Kidney epithelial cell (primary cell): ENCODE results near the gene STIM1. TPM values are rescaled to one million over a fixed set of nuclear protein-coding genes. Genes with fewer than 3 reads are reported as not detected.
"Not testable (repeated sequence)": the region's sequence is repeated elsewhere in the genome, so short reads cannot be mapped to it uniquely, and the experiment has no call there.

Source experiments
- DNase-seq: peaks from one replicate; pipeline ENCODE4 v3.0.0-alpha.2; 2010; ENCODE audit warnings: low read depth
- H3K27me3 ChIP-seq: 2 replicates; pipeline ENCODE4 v1.6.0; 2011; ENCODE audit warnings: low read length; ENCODE audit not compliant: control insufficient read depth, insufficient read depth
- H3K36me3 ChIP-seq: 2 replicates; pipeline ENCODE4 v1.5.1; 2011; ENCODE audit warnings: low read length; ENCODE audit not compliant: control insufficient read depth, insufficient read depth
- H3K4me3 ChIP-seq: 2 replicates; pipeline ENCODE4 v1.5.1; 2011; ENCODE audit warnings: low read depth, mild to moderate bottlenecking, control low read depth, low read length
- total RNA-seq: library from RNA; depleted of rRNA; stranded (reverse); fragments of >200 nt; gene quantifications from 2 replicates; pipeline ENCODE4 v1.2.3, GENCODE V29; 2015
- TF ChIP-seq, protein P1 (sequence below): IDR thresholded peaks from 2 replicates; pipeline ENCODE4 v1.5.1; 2011; ENCODE audit warnings: mild to moderate bottlenecking, moderate library complexity, low read length, control low read depth, inconsistent platforms; ENCODE audit not compliant: insufficient read depth, poor library complexity, severe bottlenecking

The STIM1 gene
- total RNA-seq, 1 donor from 2014 or later = 25.4 TPM

DNA sequence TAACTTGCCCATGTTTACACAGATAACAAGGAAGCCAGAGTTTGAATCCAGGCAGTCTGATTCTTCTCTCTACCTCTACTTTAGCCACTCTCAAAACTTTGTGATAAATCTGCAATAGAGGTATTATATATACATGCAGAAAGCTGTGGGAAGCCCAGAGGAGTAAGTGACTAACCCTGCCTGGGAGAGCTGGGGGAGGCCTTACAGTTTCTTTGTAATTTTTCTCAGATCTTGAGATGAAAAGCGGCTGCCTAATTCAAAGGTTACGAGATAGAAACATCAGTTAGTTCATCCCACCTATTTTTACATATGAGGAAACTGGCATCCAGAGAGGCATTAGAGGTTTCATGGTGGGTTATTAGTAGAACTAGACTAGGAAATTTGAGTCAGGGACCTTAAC lies 4.9 kb downstream of the STIM1 start:
- H3K4me3 ChIP-seq = no peak overlapping the region
- no peaks in the 10 kb centered on the region for H3K27me3 ChIP-seq
- no peaks in the 10 kb centered on the region for H3K36me3 ChIP-seq
- no peak for DNase-seq
- TF ChIP-seq, protein P1, sequence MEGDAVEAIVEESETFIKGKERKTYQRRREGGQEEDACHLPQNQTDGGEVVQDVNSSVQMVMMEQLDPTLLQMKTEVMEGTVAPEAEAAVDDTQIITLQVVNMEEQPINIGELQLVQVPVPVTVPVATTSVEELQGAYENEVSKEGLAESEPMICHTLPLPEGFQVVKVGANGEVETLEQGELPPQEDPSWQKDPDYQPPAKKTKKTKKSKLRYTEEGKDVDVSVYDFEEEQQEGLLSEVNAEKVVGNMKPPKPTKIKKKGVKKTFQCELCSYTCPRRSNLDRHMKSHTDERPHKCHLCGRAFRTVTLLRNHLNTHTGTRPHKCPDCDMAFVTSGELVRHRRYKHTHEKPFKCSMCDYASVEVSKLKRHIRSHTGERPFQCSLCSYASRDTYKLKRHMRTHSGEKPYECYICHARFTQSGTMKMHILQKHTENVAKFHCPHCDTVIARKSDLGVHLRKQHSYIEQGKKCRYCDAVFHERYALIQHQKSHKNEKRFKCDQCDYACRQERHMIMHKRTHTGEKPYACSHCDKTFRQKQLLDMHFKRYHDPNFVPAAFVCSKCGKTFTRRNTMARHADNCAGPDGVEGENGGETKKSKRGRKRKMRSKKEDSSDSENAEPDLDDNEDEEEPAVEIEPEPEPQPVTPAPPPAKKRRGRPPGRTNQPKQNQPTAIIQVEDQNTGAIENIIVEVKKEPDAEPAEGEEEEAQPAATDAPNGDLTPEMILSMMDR = no peak

DNA sequence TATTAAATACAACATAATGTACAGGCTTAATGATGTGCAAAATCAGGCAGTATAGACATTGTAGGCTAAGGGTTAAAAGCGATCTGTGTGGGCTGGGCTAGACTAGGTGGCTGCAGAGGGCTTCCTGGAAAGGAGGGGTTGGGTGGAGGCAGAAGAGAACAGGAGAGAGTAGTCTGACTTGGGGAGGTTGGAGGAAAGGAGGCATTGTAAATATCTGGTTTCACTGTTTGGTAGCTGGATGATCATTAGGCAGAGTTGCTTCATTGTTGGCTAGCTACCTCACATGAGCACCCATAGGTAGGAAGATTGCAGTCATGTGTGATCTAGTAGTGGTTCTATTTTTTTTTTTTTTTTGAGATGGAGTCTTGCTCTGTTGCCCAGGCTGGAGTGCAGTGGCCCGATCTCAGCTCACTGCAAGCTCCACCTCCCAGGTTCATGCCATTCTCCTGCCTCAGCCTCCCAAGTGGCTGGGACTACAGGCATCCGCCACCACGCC lies 5.5 kb downstream of the STIM1 start:
- DNase-seq, H3K36me3 ChIP-seq, H3K4me3 ChIP-seq, H3K27me3 ChIP-seq: not testable (repeated sequence)

DNA sequence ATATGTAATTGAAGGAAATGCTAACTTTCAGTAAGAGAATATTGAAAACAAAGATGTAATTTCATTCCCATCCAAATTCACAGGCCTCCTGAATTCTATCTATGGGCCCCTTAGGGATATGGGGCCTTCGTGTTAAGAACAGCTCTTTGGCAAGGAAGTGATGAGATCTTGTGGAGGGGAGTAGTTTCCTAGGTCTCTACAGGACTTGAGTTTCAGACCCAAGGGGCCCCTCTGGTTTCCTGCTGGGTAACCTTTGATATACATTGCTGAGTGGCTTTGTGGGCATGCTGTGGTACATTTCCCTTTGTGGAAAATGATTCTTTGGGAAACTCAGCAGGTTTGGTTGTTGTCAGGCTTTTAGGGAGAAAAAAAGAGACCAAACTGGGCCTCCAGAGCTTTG lies 6.2 kb downstream of the STIM1 start:
- DNase-seq = no peak
- H3K27me3 ChIP-seq = no peaks in the 10 kb centered on the region
- TF ChIP-seq, protein P1 = no peak
- H3K4me3 ChIP-seq = no peak overlapping the region
- no peaks in the 10 kb centered on the region for H3K36me3 ChIP-seq

DNA sequence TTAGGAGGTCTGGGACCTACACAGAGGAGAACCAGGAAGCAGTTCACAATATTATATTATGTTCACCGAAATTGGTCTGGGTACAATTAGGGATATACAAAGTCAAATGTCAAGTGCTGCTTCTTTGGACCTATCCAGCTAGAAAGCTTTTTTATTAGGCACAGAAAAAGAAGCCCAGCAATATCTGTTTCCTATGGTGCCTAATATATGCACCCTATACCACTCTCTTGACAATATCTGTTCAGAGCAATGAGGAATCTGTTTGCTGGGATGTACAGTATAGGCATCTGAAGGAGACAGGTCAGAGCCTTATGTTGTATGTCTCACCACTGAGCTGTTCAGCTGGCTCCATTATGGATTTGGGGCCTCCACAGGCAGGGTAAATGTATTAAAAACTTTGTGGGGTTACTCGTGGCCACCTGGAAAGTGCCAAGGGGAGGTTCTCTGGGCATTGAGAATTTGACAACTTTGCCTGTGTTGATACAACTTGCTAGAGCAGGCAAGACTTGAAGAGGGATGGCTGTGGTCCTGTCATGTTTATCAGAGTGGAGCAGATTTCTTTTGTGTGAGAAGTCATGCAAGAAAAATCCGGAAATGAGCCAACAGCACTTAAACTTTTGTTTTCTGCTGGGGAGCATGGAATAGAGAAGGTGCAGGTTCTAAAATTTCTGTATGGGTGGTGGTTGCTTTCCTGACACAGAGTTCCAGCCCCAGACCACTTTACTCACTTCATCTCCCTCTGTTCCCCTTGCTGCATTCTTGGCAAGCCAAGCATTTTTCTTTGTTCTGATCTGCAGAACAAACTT lies 10.1 kb downstream of the STIM1 start:
- Histone ChIP-seq H3K27me3 (no peaks in the 10 kb centered on the region), H3K4me3 (no peak overlapping the region), H3K36me3 (no peaks in the 10 kb centered on the region)
- TF ChIP-seq, protein P1 = no peak
- DNase-seq = no peak

DNA sequence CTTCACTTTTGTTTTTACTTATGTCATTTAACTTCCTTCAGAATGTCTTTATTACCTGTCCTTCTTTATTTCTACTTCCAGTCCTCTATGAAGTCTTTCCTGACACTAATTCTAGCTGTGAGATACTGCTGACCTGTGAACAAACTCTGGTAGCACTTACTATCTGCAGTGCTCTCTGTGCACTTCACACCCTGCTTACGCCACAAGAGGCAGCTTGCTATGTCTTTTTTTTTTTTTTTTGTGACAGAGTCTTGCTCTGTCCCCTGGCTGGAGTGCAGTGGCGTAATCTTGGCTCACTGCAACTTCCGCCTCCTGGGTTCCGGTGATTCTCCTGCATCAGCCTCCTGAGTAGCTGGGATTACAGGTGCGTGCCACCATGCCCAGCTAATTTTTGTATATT lies 10.7 kb downstream of the STIM1 start:
- DNase-seq = no peak
- TF ChIP-seq, protein P1 = no peak
- no peaks in the 10 kb centered on the region for H3K27me3 ChIP-seq
- no peak overlapping the region for H3K4me3 ChIP-seq
- no peaks in the 10 kb centered on the region for H3K36me3 ChIP-seq

DNA sequence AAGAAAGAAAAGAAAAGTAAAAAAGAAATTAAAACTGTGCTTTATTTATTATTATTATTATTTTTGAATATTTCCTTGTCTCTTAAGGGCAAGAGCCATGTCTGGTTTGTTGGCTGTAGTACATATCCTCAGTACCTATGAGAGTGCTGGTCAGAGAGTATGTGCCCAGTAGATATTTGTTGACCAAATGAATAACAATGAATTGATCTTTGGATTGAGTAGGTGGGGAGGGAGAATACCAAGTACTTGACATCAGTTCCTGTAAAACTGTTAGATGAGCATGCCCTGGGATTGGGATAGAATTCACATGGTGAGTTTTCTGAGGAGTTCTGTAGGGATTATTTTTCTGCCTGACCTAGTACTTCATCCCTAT lies 11.4 kb downstream of the STIM1 start:
- no peaks in the 10 kb centered on the region for H3K27me3 ChIP-seq
- H3K36me3 ChIP-seq = no peaks in the 10 kb centered on the region
- DNase-seq = no peak
- TF ChIP-seq, protein P1 = no peak
- H3K4me3 ChIP-seq = no peak overlapping the region
